Endothelial cell of umbilical vein (primary cell): Measurements from ENCODE around the gene MRPL38. TPM values are rescaled to one million over a fixed set of nuclear protein-coding genes. Genes with fewer than 3 reads are reported as not detected.

Source experiments
- BruUV-seq: library from RNA; stranded (reverse); fragments of 400-500 nt; replicated peaks from 2 replicates; lab custom pipeline; 2021; lab: Mats Ljungman, UMichigan
- CTCF ChIA-PET: fragments of 300-600, 350-600 bp; sonication (Branson Sonifier 250); formaldehyde crosslinking; loops from one replicate; lab custom pipeline; 2021; ENCODE audit warnings: antibody characterized with exemption, inconsistent platforms; lab: Charles Lee
- POLR2A ChIA-PET: fragments of 300-600, 350-600 bp; sonication (Branson Sonifier 250); formaldehyde crosslinking; loops from one replicate; lab custom pipeline; 2021; ENCODE audit warnings: antibody characterized with exemption, inconsistent platforms; lab: Charles Lee
- DNase-seq: peaks from one replicate; pipeline ENCODE4 v3.0.0-alpha.2; 2011; ENCODE audit warnings: low read depth, low spot score
- FAIRE-seq: peaks from 2 replicates; lab custom pipeline; 2011; peaks lifted over from hg19 to GRCh38; lab: Jason Lieb, UNC
- H2AFZ ChIP-seq: 2 replicates; pipeline ENCODE4 v1.6.0; 2012; ENCODE audit warnings: low read depth, low read length, control low read depth, inconsistent platforms
- H3K27ac ChIP-seq: 2 replicates; pipeline ENCODE4 v1.5.1; 2011; ENCODE audit warnings: low read depth, mild to moderate bottlenecking, control low read depth, low read length, moderate library complexity; ENCODE audit not compliant: insufficient read depth
- H3K27me3 ChIP-seq, 2 experiments: 2 replicates each; pipeline versions ENCODE4 v1.6.0 to v1.6.1; 2011; ENCODE audit warnings: low read length in 2 of 2, mixed read lengths in 1 of 2; ENCODE audit not compliant: control insufficient read depth in 2 of 2, insufficient read depth in 2 of 2
- H3K36me3 ChIP-seq, 2 experiments: 2 replicates in 1 of 2; 3 replicates in 1 of 2; pipeline ENCODE4 v1.5.1; 2011; ENCODE audit warnings: low read length in 2 of 2, mild to moderate bottlenecking in 1 of 2, moderate library complexity in 1 of 2; ENCODE audit not compliant: control insufficient read depth in 2 of 2, insufficient read depth in 2 of 2; ENCODE audit errors: extremely low read depth in 1 of 2
- H3K4me1 ChIP-seq: 3 replicates; pipeline ENCODE4 v1.5.1; 2011; ENCODE audit warnings: mild to moderate bottlenecking, low read length; ENCODE audit not compliant: control insufficient read depth, insufficient read depth; ENCODE audit errors: extremely low read depth
- H3K4me2 ChIP-seq: 2 replicates; pipeline ENCODE4 v1.6.1; 2011; ENCODE audit warnings: low read length, control low read depth, mixed read lengths; ENCODE audit not compliant: insufficient read depth
- H3K4me3 ChIP-seq, 3 experiments: fragments of 200-600 bp in 1 of 3; sonication (generic), shearing (Covaris generic) in 1 of 3; replicated peaks in 1 of 3; 2 replicates each; pipeline ENCODE4 v1.5.1; 2011 to 2016; ENCODE audit warnings: control low read depth in 3 of 3, low read length in 3 of 3, mild to moderate bottlenecking in 2 of 3, inconsistent platforms in 1 of 3, low read depth in 1 of 3, moderate library complexity in 1 of 3; ENCODE audit not compliant: insufficient read depth in 1 of 3
- H3K79me2 ChIP-seq: 2 replicates; pipeline ENCODE4 v1.6.0; 2012; ENCODE audit warnings: low read length, inconsistent platforms; ENCODE audit not compliant: control insufficient read depth, insufficient read depth
- H3K9ac ChIP-seq: replicated peaks from 2 replicates; pipeline ENCODE3; 2011; ENCODE audit warnings: low read length, control low read depth; ENCODE audit not compliant: insufficient read depth; ENCODE audit errors: extremely low read depth
- H3K9me1 ChIP-seq: replicated peaks from 3 replicates; pipeline ENCODE4 v1.6.0; 2011; ENCODE audit warnings: mild to moderate bottlenecking, low read length; ENCODE audit not compliant: control insufficient read depth, insufficient read depth; ENCODE audit errors: extremely low read depth
- H3K9me3 ChIP-seq: replicated peaks from 2 replicates; pipeline ENCODE4 v1.5.1; 2012; ENCODE audit warnings: low read length, inconsistent platforms; ENCODE audit not compliant: control insufficient read depth, insufficient read depth
- H4K20me1 ChIP-seq: replicated peaks from 2 replicates; pipeline ENCODE3; 2011; ENCODE audit warnings: mild to moderate bottlenecking, low read length; ENCODE audit not compliant: control insufficient read depth, insufficient read depth; ENCODE audit errors: extremely low read depth
- EZH2 ChIP-seq: IDR thresholded peaks from 2 replicates; pipeline ENCODE4 v1.6.1; 2012; ENCODE audit warnings: borderline replicate concordance, low read depth, mild to moderate bottlenecking, moderate library complexity, low read length, inconsistent platforms; ENCODE audit not compliant: severe bottlenecking
- MYC ChIP-seq: IDR thresholded peaks from one replicate; pipeline ENCODE4 v1.6.1; 2011; ENCODE audit warnings: mild to moderate bottlenecking, low read depth, low read length
- POLR2A ChIP-seq: IDR thresholded peaks from 2 replicates; pipeline ENCODE4 v1.6.1; 2012; ENCODE audit warnings: low read depth, mild to moderate bottlenecking, control low read depth, low read length
- dilution Hi-C: fragments of 300-500 bp; cut with MboI; formaldehyde crosslinking; loops from one replicate; pipeline ENCODE4 v1.15.0; 2019; ENCODE audit warnings: low sequenced_read_pairs; ENCODE audit not compliant: extremely low pct_ligation_motif_present
- intact Hi-C: fragments of 100-400 bp; cut with micrococcal nuclease; formaldehyde crosslinking; loops from one replicate; pipeline ENCODE4 v1.10.0; 2022
- polyA plus RNA-seq, 4 experiments: library from polyadenylated mRNA; depleted of rRNA in 3 of 4; stranded (reverse) in 3 of 4; unstranded in 1 of 4; fragments of >200 nt; gene quantifications; 2 replicates each; pipeline versions ENCODE4 v1.2.1 to v1.2.3, GENCODE V29; 2011 to 2012; ENCODE audit warnings: missing spikeins in 1 of 4
- total RNA-seq: library from RNA; stranded (reverse); gene quantifications from 2 replicates; pipeline ENCODE4 v1.2.3, GENCODE V29; 2021

MRPL38 gene
- total and polyA plus RNA-seq, 2 donors (not counting 3 experiments of a cell fraction or from before 2014, with no cell fraction given): 82.7 to 93.8 TPM

DNA sequence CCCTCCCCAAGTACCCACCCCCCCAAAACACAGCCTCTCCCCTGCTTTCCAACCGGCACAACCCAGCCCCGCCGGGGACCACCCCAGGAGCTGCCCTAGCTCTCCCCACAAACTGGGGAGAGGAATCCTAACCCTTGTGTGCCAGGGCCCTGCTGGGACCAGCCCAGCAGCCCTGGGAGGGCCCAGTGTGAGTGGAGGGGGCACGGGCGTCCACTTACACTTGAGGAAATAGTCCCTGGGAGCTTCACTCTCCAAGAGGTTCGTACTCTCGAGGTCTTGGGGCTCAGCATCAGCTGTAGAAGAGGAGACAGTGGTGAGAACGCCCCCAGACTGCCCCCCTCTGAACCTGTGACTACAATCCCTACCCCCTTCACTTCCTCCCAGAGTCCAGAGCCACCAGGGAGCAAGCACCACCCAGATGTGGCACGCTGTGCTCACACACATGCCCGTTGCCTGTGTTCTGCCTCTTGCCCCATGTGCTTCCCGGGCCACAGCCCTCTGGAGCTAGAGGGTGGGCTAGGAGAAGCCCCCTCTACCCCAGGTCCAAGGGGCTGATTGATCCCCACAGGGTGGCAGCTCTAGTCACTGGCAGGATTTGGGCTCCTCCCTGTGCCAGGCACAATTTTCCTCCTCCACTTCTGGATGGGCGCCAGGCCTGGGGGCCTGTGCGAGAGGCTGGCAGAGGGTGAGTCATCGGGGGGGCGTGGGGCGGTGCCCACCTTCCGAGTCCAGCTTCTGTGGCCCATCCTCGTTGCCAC, 29.3 kb downstream of the MRPL38 start:
- Histone ChIP-seq H3K4me2 (peak overlapping the region; percentile 50), H3K9me1 (no peaks in the 10 kb centered on the region), H2AFZ (no peak overlapping the region), H3K9me3 (no peaks in the 10 kb centered on the region), H4K20me1 (no peaks in the 10 kb centered on the region), H3K27me3 (no peaks in the 10 kb centered on the region), H3K9ac (peak overlapping the region; percentile 65), H3K79me2 (peaks cover 6% of the 10 kb centered on the region), H3K4me1 (peaks cover 41% of the 10 kb centered on the region), H3K27ac (peak overlapping the region; percentile 70), H3K4me3 (no peak overlapping the region), H3K36me3 (peaks cover 3 to 18% of the 10 kb centered on the region in 2 experiments)
- peak; percentile 8 for TF ChIP-seq POLR2A
- TF ChIP-seq EZH2: no peak
- DNase-seq (no peak), FAIRE-seq (peak; percentile 48)
- POLR2A ChIA-PET: interaction anchor here (0.9 to 3.0 kb wide), 3 partner anchors 17 to 95 kb away, joined by 4 to 19 read pairs (median 17); partner anchors contain the start of gene WBP2
- dilution Hi-C loops (no loop called here), intact Hi-C loops (no loop called here)
- CTCF ChIA-PET: interaction anchor here (0.6 to 10.3 kb wide), 8 partner anchors 17 to 111 kb away, joined by 3 to 241 read pairs (median 3); partner anchors contain the start of genes TRIM65, UNC13D and WBP2
- BruUV-seq: no TSS peak

DNA sequence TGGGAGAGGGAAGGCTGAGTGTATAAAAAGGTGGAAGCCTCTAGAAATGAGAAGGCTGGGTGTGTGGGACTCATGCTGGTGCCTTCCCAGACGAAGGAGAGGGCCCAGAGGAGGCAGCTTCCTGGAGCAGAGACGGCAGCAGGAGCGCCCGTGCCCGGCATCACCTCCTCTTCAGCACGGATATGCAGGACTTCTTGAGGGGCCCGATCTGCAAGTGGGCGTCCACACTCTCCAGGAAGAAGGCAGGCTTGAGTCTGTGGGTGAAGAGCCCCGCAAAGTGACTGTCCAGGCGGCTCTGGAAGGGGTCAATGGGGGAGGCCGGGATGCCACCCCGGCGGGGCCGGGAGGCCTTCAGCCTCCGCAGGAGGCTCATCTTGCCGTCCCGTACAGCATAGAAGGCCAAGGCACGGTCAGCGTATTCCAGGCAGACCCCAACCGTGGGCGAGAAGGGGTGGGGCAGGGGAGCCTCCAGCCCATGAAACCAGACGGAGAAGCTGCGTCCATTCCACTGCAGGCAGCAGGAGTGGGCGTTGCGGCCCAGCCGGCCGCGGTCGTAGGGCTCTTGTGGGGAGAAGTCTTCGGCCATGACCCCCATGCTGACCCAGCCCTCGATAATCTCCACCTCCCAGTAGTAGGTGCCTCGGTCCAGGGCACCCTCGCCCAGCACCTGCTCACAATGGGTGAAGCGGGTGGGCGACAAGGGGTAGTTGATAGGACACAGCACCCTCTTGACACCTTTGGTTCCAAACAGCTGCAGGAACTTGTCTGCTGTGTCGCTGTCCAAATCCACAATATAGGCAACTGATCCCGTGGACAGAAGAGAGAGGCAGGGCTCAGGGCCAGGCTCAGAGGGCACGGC, 30.1 kb downstream of the MRPL38 start:
- Histone ChIP-seq H3K27me3 (no peaks in the 10 kb centered on the region), H4K20me1 (no peaks in the 10 kb centered on the region), H3K4me3 (no peak overlapping the region), H3K36me3 (peaks cover 3 to 18% of the 10 kb centered on the region in 2 experiments), H2AFZ (no peak overlapping the region), H3K27ac (peak overlapping the region; percentile 95), H3K9me3 (no peaks in the 10 kb centered on the region), H3K79me2 (peaks cover 6% of the 10 kb centered on the region), H3K4me1 (peaks cover 46% of the 10 kb centered on the region), H3K4me2 (no peak overlapping the region), H3K9ac (no peak overlapping the region), H3K9me1 (no peaks in the 10 kb centered on the region)
- no peak for FAIRE-seq
- no peak for DNase-seq
- dilution Hi-C loops (no loop called here), intact Hi-C loops (no loop called here)
- TSS peak; percentile 18 for BruUV-seq
- TF ChIP-seq EZH2: no peak
- TF ChIP-seq MYC: no peak
- peak; percentile 2 for TF ChIP-seq POLR2A
- ChIA-PET CTCF (interaction anchor here (0.8 to 10.3 kb wide), 4 partner anchors 16 to 48 kb away, joined by 3 to 241 read pairs (median 26); partner anchors contain the start of genes TRIM65, UNC13D and WBP2), POLR2A (interaction anchor here (1.7 kb wide), 1 partner anchor 19 kb away, joined by 19 read pairs; the partner anchor contains the start of gene WBP2)
